Keratinocyte (primary cell): Measurements from ENCODE around the gene NOL12. TPM values are rescaled to one million over a fixed set of nuclear protein-coding genes. Genes with fewer than 3 reads are reported as not detected.
"Not testable (repeated sequence)": the region's sequence is repeated elsewhere in the genome, so short reads cannot be mapped to it uniquely, and the experiment has no call there.

Source experiments
- DNase-seq: peaks from one replicate; pipeline ENCODE4 v3.0.0-alpha.2; 2011; ENCODE audit warnings: low read depth, missing footprints, low spot score
- FAIRE-seq: peaks from 2 replicates; lab custom pipeline; 2011; peaks lifted over from hg19 to GRCh38; lab: Jason Lieb, UNC
- H2AFZ ChIP-seq: 2 replicates; pipeline ENCODE4 v1.6.0; 2012; ENCODE audit warnings: low read length, control low read depth, inconsistent platforms; ENCODE audit not compliant: control insufficient read depth
- H3K27ac ChIP-seq: 2 replicates; pipeline ENCODE4 v1.5.1; 2011; ENCODE audit warnings: low read length; ENCODE audit not compliant: control insufficient read depth, insufficient read depth
- H3K27me3 ChIP-seq: 3 replicates; pipeline ENCODE4 v1.6.0; 2011; ENCODE audit warnings: low read length; ENCODE audit not compliant: control insufficient read depth, insufficient read depth; ENCODE audit errors: extremely low read depth
- H3K36me3 ChIP-seq, 2 experiments: 2 replicates in 1 of 2; 3 replicates in 1 of 2; pipeline ENCODE4 v1.5.1; 2011; ENCODE audit warnings: low read length in 2 of 2, mild to moderate bottlenecking in 1 of 2; ENCODE audit not compliant: control insufficient read depth in 2 of 2, insufficient read depth in 2 of 2; ENCODE audit errors: extremely low read depth in 1 of 2
- H3K4me1 ChIP-seq: 3 replicates; pipeline ENCODE4 v1.5.1; 2011; ENCODE audit warnings: low read length; ENCODE audit not compliant: control insufficient read depth, insufficient read depth; ENCODE audit errors: extremely low read depth
- H3K4me2 ChIP-seq: 3 replicates; pipeline ENCODE4 v1.6.0; 2011; ENCODE audit warnings: low read depth, low read length; ENCODE audit not compliant: control insufficient read depth, insufficient read depth; ENCODE audit errors: extremely low read depth
- H3K4me3 ChIP-seq, 3 experiments: fragments of 200-600 bp in 1 of 3; sonication (generic) in 1 of 3; 2 replicates in 2 of 3; 3 replicates in 1 of 3; pipeline ENCODE4 v1.5.1; 2011 to 2016; ENCODE audit warnings: low read length in 3 of 3, mild to moderate bottlenecking in 3 of 3, control low read depth in 2 of 3, inconsistent platforms in 1 of 3, low read depth in 1 of 3, mixed read lengths in 1 of 3, mixed run types in 1 of 3, moderate library complexity in 1 of 3; ENCODE audit not compliant: control insufficient read depth in 2 of 3, insufficient read depth in 2 of 3; ENCODE audit errors: extremely low read depth in 1 of 3
- H3K79me2 ChIP-seq: 2 replicates; pipeline ENCODE4 v1.6.0; 2012; ENCODE audit warnings: low read length; ENCODE audit not compliant: control insufficient read depth, insufficient read depth
- H3K9ac ChIP-seq: 3 replicates; pipeline ENCODE4 v1.6.0; 2011; ENCODE audit warnings: low read length; ENCODE audit not compliant: control insufficient read depth, insufficient read depth; ENCODE audit errors: extremely low read depth
- H3K9me1 ChIP-seq: 3 replicates; pipeline ENCODE4 v1.6.0; 2011; ENCODE audit warnings: low read length; ENCODE audit not compliant: control insufficient read depth, insufficient read depth; ENCODE audit errors: extremely low read depth
- H3K9me3 ChIP-seq: 2 replicates; pipeline ENCODE4 v1.5.1; 2012; ENCODE audit warnings: low read depth, low read length; ENCODE audit not compliant: control insufficient read depth
- H4K20me1 ChIP-seq: 3 replicates; pipeline ENCODE4 v1.6.0; 2011; ENCODE audit warnings: low read length; ENCODE audit not compliant: control insufficient read depth, insufficient read depth; ENCODE audit errors: extremely low read depth
- CTCF ChIP-seq, 3 experiments: IDR thresholded peaks in 1 of 3; conservative IDR thresholded peaks in 1 of 3; optimal IDR thresholded peaks in 1 of 3; 2 replicates in 2 of 3; 3 replicates in 1 of 3; pipeline versions ENCODE3 to v1.5.1; 2011; ENCODE audit warnings: low read length in 3 of 3, mild to moderate bottlenecking in 3 of 3, moderate library complexity in 2 of 3, control low read depth in 1 of 3, inconsistent platforms in 1 of 3; ENCODE audit not compliant: insufficient read depth in 2 of 3; ENCODE audit errors: extremely low read depth in 1 of 3
- EZH2 ChIP-seq: IDR thresholded peaks from one replicate; pipeline ENCODE4 v1.6.1; 2012; ENCODE audit warnings: inconsistent platforms, mild to moderate bottlenecking, low read length, moderate library complexity
- dilution Hi-C: fragments of 300-500 bp; cut with MboI; formaldehyde crosslinking; loops from one replicate; pipeline ENCODE4 v1.7.0; 2020; ENCODE audit warnings: low sequenced_read_pairs; ENCODE audit not compliant: extremely low pct_ligation_motif_present
- polyA plus RNA-seq, 5 experiments: library from polyadenylated mRNA; depleted of rRNA in 3 of 5; stranded (reverse) in 3 of 5; stranded (forward) in 1 of 5; unstranded in 1 of 5; fragments of >200 nt; gene quantifications; 1 replicate in 1 of 5; 2 replicates in 3 of 5; 3 replicates in 1 of 5; pipeline versions ENCODE4 v1.2.1 to v1.2.3, GENCODE V29; 2011 to 2012; ENCODE audit warnings: missing spikeins in 2 of 5, low read depth in 1 of 5, low replicate concordance in 1 of 5

NOL12 gene
- polyA plus RNA-seq, 1 donor (not counting 4 experiments of a cell fraction or from before 2014, with no cell fraction given) = 23.8 TPM

- no peak overlapping the region for H3K9ac ChIP-seq
- H3K9me3 ChIP-seq = no peaks in the 10 kb centered on the region
- no peak overlapping the region for H3K27ac ChIP-seq
- H3K79me2 ChIP-seq = peaks cover 11% of the 10 kb centered on the region
- no peak overlapping the region for H3K4me2 ChIP-seq
- no peak overlapping the region for H2AFZ ChIP-seq
- no peak for DNase-seq
- H3K36me3 ChIP-seq = peaks cover 9 to 24% of the 10 kb centered on the region in 2 experiments
- FAIRE-seq = no peak
- H3K9me1 ChIP-seq = no peaks in the 10 kb centered on the region
- H3K4me1 ChIP-seq = peaks cover 16% of the 10 kb centered on the region
- H4K20me1 ChIP-seq = peaks cover 4% of the 10 kb centered on the region
- dilution Hi-C loops = no loop called here
- TF ChIP-seq EZH2 (no peak), CTCF (optimal IDR thresholded peaks at IDR 0.05 in 1 of 3, IDR thresholded peaks at IDR 0.05 in 1 of 3, conservative IDR thresholded peaks at IDR 0.05 in 1 of 3; ENCODE audit: extremely low read depth in 1 of 3, insufficient read depth in 2 of 3, low read length in 3 of 3) (no peak)
- no peak overlapping the region for H3K4me3 ChIP-seq
- H3K27me3 ChIP-seq = no peaks in the 10 kb centered on the region
Observed at GRCh38 chr22:37655252-37655563, 30.9 kb upstream of the NOL12 start.

GRCh38 chr22:37656583-37656982 lies 29.6 kb upstream of the NOL12 start:
- H3K4me3 ChIP-seq, FAIRE-seq, H4K20me1 ChIP-seq, H3K9me3 ChIP-seq, H3K27me3 ChIP-seq, H3K9me1 ChIP-seq, DNase-seq, H3K4me2 ChIP-seq, H3K9ac ChIP-seq, H2AFZ ChIP-seq, H3K27ac ChIP-seq, dilution Hi-C loops: not testable (repeated sequence)
- Histone ChIP-seq H3K79me2 (peaks cover 15% of the 10 kb centered on the region), H3K36me3 (peaks cover 3 to 16% of the 10 kb centered on the region in 2 experiments), H3K4me1 (peaks cover 20% of the 10 kb centered on the region)

- Histone ChIP-seq H3K36me3 (peaks cover 0 to 10% of the 10 kb centered on the region in 2 experiments), H4K20me1 (peaks cover 6% of the 10 kb centered on the region), H3K9me3 (no peaks in the 10 kb centered on the region), H2AFZ (peak overlapping the region; percentile 90), H3K4me3 (peak overlapping the region; percentile 31 to 78 (median 55)), H3K9me1 (no peaks in the 10 kb centered on the region), H3K9ac (peak overlapping the region; percentile 57), H3K27ac (peak overlapping the region; percentile 60), H3K4me2 (peak overlapping the region; percentile 98), H3K4me1 (peaks cover 20% of the 10 kb centered on the region), H3K79me2 (peaks cover 20% of the 10 kb centered on the region), H3K27me3 (no peaks in the 10 kb centered on the region)
- no peak for FAIRE-seq
- no peak for TF ChIP-seq EZH2
- TF ChIP-seq CTCF (optimal IDR thresholded peaks at IDR 0.05 in 1 of 3, IDR thresholded peaks at IDR 0.05 in 1 of 3, conservative IDR thresholded peaks at IDR 0.05 in 1 of 3; ENCODE audit: extremely low read depth in 1 of 3, insufficient read depth in 2 of 3, low read length in 3 of 3) = no peak
- no peak for DNase-seq
- dilution Hi-C loops = no loop called here
Observed at GRCh38 chr22:37657590-37658132, 28.5 kb upstream of the NOL12 start.
